Measurements from ENCODE around the gene PLPP7. TPM values are rescaled to one million over a fixed set of nuclear protein-coding genes. Genes with fewer than 3 reads are reported as not detected.
"Not testable (repeated sequence)": the region's sequence is repeated elsewhere in the genome, so short reads cannot be mapped to it uniquely, and the experiment has no call there.

The PLPP7 gene
- total RNA-seq, 2 experiments from 2014 or later: 0.21 TPM; not detected in 1

DNA sequence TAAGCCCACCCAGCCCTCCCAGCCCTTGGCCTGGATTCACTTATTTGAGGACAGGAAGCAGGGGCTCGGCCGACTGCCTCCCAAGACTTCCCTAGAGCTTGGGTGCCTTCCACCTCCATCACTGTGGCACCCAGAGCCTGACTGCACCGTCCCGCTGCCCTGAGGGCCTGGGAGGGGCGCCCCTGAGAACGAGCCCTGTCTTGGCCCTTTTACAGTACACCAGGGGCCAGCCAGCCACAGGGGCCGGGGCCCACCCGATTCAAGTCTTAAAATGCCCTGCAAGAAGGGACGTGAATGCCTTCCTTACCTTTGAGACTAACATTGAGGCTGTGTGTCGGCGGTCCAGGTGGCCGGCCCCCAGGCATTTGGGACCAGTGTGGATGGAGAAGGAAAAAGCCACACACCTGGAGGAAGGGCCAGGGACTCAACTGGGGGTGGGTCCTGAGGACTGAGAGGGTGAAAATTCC, 30.1 kb upstream of the PLPP7 start:
- no peak for DNase-seq
- H3K36me3 Mint-ChIP-seq (ENCODE audit: low read depth): peaks cover 60% of the 10 kb centered on the region
- H3K9me3 Mint-ChIP-seq: no peaks in the 10 kb centered on the region
- ChIA-PET CTCF (interaction anchor here (7.3 kb wide), 1 partner anchor 13 kb away, joined by 74 read pairs; the partner anchor contains the start of gene FAM78A), POLR2A (no interaction called here)
- H3K4me1 Mint-ChIP-seq: peaks cover 81% of the 10 kb centered on the region
- peak overlapping the region; percentile 50 for H3K27ac Mint-ChIP-seq
- H3K4me3 Mint-ChIP-seq: no peak overlapping the region
- H3K27me3 Mint-ChIP-seq: no peaks in the 10 kb centered on the region

DNA sequence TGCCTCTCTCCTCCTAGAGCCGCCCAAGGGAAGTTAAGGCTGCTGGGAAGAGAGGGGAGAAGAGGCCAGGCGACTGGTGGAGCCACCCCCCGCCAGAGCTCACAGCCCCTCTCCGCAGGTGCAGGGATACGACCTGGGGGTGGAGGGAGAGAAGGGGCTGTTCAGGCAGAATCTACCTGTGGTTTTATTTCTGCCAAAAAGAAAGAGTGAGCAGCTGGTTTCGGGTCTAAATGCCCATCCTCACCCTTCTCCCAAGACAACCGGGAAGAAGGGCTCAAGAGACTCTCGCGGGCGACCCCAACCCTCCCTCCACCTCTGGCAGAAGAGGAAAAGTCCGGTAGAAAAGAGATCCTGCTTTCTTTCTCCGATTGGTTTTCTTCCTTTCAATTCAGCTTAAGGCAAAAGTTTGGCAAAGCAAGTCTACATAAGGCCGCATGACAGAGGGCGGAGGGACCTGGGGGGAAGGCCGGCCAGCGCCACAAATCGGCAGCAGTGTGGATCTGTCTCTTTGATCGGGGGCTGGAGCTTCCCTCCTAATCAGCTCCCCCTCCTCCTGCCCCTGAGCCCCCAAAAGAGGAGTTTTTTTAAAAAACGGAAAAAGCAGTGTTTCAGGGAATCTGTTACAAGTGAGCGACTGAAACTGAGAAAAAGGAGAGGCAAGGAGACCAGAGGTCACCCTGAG, 29.5 kb upstream of the PLPP7 start:
- DNase-seq: no peak
- H3K4me3 Mint-ChIP-seq: no peak overlapping the region
- peaks cover 83% of the 10 kb centered on the region for H3K4me1 Mint-ChIP-seq
- no peaks in the 10 kb centered on the region for H3K27me3 Mint-ChIP-seq
- no peaks in the 10 kb centered on the region for H3K9me3 Mint-ChIP-seq
- H3K27ac Mint-ChIP-seq: peak overlapping the region; percentile 50
- POLR2A ChIA-PET: no interaction called here
- CTCF ChIA-PET: interaction anchor here (0.6 to 7.3 kb wide), 2 partner anchors 12 to 18 kb away, joined by 3 to 74 read pairs; partner anchors contain the start of gene FAM78A
- H3K36me3 Mint-ChIP-seq (ENCODE audit: low read depth): peaks cover 65% of the 10 kb centered on the region

DNA sequence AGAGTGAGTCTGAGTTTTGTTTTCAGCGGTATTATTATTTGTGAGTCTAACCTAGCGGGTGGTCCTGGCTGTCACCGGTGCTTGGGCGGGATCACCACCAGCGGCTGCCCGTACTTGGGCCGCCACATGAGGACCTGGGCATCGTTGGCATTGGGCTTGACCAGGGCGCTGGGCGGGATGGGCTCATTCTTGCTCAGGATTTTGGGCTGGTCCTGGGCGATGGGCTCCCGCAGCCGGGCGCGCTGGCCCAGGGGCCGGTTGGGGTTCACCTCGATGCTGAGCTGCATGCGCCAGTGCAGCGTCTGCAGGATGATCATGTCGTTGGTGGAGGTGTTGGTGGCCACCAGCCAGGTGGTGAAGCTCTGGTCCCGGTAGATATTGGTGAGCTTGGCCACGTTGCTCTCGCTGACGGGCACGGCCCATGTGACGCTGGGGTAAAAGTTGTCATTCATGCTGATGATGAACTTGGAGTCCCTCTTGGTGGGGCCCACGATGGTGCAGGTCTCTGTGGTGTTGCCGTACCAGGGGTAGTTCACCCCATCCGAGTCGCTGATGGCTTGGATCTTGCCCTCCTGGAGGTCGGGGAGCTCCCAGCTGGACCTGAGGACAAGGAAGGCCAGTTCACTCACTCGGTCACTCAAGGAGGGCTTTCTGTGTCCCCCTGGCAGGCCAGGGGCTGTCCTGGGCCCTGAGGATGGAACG, 28.6 kb upstream of the PLPP7 start:
- Mint-ChIP-seq H3K36me3 (ENCODE audit: low read depth) (peaks cover 66% of the 10 kb centered on the region), H3K4me3 (no peak overlapping the region), H3K9me3 (no peaks in the 10 kb centered on the region), H3K4me1 (peaks cover 83% of the 10 kb centered on the region), H3K27me3 (no peaks in the 10 kb centered on the region), H3K27ac (peak overlapping the region; percentile 41)
- CTCF ChIA-PET: interaction anchor here (0.8 to 7.3 kb wide), 2 partner anchors 10 to 12 kb away, joined by 3 to 74 read pairs; partner anchors contain the start of gene FAM78A
- DNase-seq: no peak
- POLR2A ChIA-PET: no interaction called here

DNA sequence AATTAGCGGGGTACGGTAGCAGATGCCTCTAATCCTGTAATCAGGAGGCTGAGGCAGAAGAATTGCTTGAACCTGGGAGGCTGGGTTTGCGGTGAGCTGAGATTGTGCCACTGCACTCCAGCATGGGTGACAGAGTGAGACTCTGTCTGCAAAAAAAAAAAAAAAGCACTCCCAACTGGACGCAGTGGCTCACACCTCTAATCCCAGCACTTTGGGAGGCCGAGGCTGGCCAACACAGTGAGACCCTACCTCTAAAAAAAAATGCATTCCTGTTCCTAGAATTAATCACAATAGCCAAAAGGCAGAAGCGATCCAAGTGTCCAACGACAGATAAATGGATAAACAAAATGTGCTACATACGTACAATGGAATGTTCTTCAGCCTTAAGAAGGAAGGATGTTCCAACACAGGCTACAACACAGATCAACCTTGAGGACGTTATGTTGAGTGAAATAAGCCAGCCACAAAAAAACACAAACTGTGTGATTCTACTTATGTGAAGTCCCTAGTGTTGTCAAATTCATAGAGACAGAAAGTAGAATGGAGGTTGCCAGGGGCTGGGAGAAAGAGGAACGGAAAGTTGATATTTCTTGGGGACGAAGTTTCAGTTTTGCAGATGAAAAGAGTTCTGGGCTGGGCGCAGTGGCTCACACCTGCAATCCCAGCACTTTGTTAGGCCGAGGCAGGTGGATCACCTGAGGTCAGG, 27.0 kb upstream of the PLPP7 start:
- Mint-ChIP-seq H3K9me3 (no peaks in the 10 kb centered on the region), H3K36me3 (ENCODE audit: low read depth) (peaks cover 76% of the 10 kb centered on the region), H3K27me3 (no peaks in the 10 kb centered on the region), H3K27ac (peak overlapping the region; percentile 86), H3K4me3 (peak overlapping the region; percentile 62), H3K4me1 (peaks cover 83% of the 10 kb centered on the region)
- peak; percentile 12 for DNase-seq
- ChIA-PET POLR2A (no interaction called here), CTCF (interaction anchor here (1.0 to 7.3 kb wide), 2 partner anchors 10 kb away, joined by 4 to 74 read pairs; partner anchors contain the start of gene FAM78A)

DNA sequence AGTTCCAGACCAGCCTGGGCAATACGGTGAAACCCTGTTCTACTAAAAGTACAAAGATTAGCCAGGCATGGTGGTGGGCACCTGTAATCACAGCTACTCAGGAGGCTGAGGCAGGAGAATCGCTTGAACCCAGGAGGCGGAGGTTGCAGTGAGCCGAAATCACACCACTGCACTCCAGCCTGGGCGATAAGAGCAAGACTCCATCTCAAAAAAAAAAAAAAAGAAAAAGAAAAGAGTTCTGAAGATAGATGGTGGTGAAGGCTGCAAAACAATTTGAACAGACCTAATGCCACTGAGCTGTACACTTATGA, 26.5 kb upstream of the PLPP7 start:
- H3K27me3 Mint-ChIP-seq, H3K9me3 Mint-ChIP-seq, DNase-seq, POLR2A ChIA-PET: not testable (repeated sequence)
- Mint-ChIP-seq H3K4me3 (peak overlapping the region; percentile 62), H3K27ac (peak overlapping the region; percentile 86), H3K36me3 (ENCODE audit: low read depth) (peaks cover 73% of the 10 kb centered on the region), H3K4me1 (peaks cover 79% of the 10 kb centered on the region)
- CTCF ChIA-PET: interaction anchor here (1.0 to 2.1 kb wide), 2 partner anchors 10 to 12 kb away, joined by 4 to 6 read pairs; no protein-coding TSS in a partner anchor

DNA sequence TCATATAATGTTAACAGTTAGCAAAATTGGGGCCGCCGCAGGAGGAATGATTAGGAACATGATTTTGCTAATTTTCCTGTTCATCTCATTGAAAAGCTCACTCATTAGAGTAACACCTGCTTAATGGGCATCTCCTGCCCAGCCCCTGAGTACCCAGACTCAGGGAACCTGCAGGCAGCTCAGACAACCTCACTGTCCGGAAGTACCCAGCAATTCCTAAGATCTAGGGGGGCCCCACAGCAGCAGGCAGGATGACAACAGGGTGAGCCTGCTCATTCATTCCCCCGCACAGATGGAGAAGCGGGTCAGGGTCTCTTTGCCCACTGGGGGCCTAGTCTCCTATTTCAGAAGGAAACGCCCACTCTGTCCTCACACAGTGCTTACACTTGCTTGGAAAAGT, 25.8 kb upstream of the PLPP7 start:
- no peaks in the 10 kb centered on the region for H3K27me3 Mint-ChIP-seq
- no peaks in the 10 kb centered on the region for H3K9me3 Mint-ChIP-seq
- H3K4me1 Mint-ChIP-seq: peaks cover 78% of the 10 kb centered on the region
- peak overlapping the region; percentile 96 for H3K4me3 Mint-ChIP-seq
- peaks cover 73% of the 10 kb centered on the region for H3K36me3 Mint-ChIP-seq (ENCODE audit: low read depth)
- POLR2A ChIA-PET: no interaction called here
- CTCF ChIA-PET: interaction anchor here (1.0 to 2.1 kb wide), 3 partner anchors 10 to 13 kb away, joined by 4 to 6 read pairs (median 6); no protein-coding TSS in a partner anchor
- DNase-seq: no peak
- H3K27ac Mint-ChIP-seq: peak overlapping the region; percentile 86

DNA sequence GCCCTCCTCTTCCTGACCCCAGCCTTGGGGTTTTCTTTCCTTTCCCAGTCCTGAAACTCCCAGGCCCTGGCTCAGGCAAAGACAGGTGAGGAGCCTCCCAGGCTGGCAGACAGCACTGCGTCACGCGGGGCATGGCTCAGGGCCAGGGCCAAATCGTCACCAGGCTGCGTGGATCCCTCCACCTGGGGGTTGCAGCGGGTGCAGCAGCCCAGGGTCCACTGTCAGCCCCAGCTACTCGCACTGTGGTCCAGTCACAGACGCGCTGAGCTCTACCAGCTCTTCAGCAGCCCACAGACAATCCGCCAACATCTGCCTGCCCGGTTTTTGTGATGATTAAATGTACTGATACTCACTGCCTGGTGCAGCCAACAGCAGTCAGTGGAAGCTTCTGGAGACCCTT, 25.3 kb upstream of the PLPP7 start:
- POLR2A ChIA-PET: no interaction called here
- no peaks in the 10 kb centered on the region for H3K9me3 Mint-ChIP-seq
- CTCF ChIA-PET: interaction anchor here (1.1 to 2.1 kb wide), 3 partner anchors 9 to 17 kb away, joined by 3 to 6 read pairs (median 6); no protein-coding TSS in a partner anchor
- peaks cover 73% of the 10 kb centered on the region for H3K36me3 Mint-ChIP-seq (ENCODE audit: low read depth)
- H3K27ac Mint-ChIP-seq: peak overlapping the region; percentile 86
- H3K27me3 Mint-ChIP-seq: no peaks in the 10 kb centered on the region
- no peak for DNase-seq
- H3K4me3 Mint-ChIP-seq: peak overlapping the region; percentile 96
- peaks cover 76% of the 10 kb centered on the region for H3K4me1 Mint-ChIP-seq

DNA sequence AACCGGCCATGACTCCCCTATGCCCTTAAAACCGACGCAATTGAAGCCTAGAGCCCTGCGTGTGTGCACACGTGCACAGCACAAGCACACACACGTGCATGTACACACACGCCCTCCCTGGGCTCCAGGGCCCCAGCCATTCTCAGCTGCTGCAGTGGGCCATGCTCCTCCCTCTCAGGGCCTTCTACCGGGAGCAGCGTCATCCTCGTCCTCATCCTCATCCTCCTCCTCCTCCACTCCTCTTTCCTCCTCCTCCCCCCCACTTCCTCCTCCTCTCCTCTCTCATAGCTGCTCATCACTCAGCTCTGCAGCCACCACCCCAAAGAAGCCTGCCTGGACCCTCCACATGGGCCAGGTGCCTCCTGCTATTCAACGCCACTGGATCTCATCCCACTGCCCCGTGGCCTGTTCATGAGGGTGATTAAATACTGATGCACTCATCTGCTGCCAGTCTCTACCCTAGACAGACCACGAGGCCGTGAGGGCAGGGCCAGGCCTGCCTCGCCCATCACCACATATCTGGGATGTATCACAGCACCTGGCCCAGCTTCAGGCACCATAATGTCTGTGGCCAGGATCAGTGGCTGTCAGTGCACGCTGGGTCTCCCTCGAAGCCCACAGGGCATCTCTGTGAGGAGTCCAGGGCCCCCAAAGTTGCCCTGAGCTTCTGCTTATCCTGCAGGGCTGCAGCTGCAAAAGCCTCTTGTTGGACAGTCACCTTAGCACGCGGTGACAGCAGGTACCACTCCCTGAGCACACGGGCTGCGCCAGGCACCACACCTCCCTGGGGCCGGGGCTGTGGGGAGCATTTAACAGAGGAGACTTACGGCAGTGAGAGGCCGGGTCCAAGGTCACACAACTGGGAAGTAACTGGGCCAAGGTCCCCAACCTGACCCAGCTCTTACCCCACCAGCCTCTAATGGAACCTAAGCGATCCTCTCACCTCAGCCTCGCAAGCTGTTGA, 23.0 kb upstream of the PLPP7 start:
- H3K4me1 Mint-ChIP-seq: peaks cover 77% of the 10 kb centered on the region
- peak overlapping the region; percentile 99 for H3K27ac Mint-ChIP-seq
- H3K36me3 Mint-ChIP-seq (ENCODE audit: low read depth): peaks cover 76% of the 10 kb centered on the region
- H3K9me3 Mint-ChIP-seq: no peaks in the 10 kb centered on the region
- no peaks in the 10 kb centered on the region for H3K27me3 Mint-ChIP-seq
- ChIA-PET CTCF (interaction anchor here (0.9 to 2.0 kb wide), 5 partner anchors 8 to 26 kb away, joined by 3 to 11 read pairs (median 5); no protein-coding TSS in a partner anchor), POLR2A (interaction anchor here (1.0 to 1.7 kb wide), 3 partner anchors 9 to 141 kb away, joined by 3 to 7 read pairs (median 4); partner anchors contain the start of genes FAM78A and NUP214)
- H3K4me3 Mint-ChIP-seq: peak overlapping the region; percentile 96
- DNase-seq: peak; percentile 56

DNA sequence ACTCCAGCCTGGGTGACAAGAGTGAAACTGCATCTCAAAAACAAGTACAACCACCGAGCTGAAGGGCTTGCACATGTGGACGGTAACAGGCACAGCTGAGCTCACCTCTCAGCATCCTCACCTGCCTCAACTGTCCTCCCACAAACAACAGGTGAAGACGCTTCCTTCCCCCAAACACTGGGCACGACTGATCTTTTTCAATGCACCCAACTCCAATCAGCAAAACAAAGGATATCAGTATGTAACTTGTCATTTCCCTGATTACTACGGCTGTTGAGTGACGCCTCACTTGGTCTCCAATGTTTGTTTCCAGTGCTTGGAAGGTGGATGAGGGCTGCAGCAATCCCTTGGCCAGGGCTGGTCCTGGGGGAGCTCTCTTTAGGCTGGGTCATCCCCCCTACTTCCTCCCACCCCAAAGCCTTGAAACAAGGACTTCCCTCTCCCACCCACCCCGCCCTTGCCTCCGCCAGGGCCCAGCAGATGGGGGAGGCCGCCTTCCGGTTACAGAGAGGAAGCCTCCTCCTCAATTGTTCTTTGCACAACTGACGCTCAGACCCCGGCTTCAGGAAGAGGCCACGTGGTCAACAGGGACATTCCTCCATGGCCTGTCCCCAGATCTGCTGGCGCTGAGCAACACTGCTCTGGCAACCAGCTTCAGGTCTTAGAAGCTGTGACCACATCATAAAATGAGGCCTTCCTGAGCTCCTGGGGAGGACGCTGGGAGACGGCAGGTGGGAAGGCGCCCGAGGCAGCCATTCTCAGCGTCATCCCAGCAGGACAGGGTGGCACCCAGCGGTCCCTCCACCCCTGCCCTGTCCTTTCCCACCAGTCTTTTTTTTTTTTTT, 19.1 kb upstream of the PLPP7 start:
- H3K27me3 Mint-ChIP-seq: no peaks in the 10 kb centered on the region
- peaks cover 78% of the 10 kb centered on the region for H3K36me3 Mint-ChIP-seq (ENCODE audit: low read depth)
- H3K4me3 Mint-ChIP-seq: peak overlapping the region; percentile 96
- peaks cover 58% of the 10 kb centered on the region for H3K4me1 Mint-ChIP-seq
- peak overlapping the region; percentile 99 for H3K27ac Mint-ChIP-seq
- CTCF ChIA-PET: interaction anchor here (0.5 to 9.8 kb wide), 6 partner anchors 9 to 107 kb away, joined by 4 to 74 read pairs (median 4); no protein-coding TSS in a partner anchor
- DNase-seq: peak; percentile 68
- POLR2A ChIA-PET: interaction anchor here (1.8 to 4.6 kb wide), 2 partner anchors 14 to 32 kb away, joined by 5 to 25 read pairs; no protein-coding TSS in a partner anchor
- H3K9me3 Mint-ChIP-seq: no peaks in the 10 kb centered on the region

DNA sequence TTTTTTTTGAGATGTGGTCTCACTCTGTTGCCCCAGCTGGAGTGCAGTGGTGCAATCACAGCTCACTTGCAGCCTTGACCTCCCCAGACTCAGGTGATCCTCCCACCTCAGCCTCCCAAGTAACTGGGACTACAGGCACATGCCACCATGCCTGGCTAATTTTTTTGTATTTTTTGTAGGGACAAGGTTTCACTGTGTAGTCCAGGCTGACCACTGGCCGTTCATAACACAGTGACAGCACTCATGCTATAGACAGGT, 18.6 kb upstream of the PLPP7 start:
- H3K36me3 Mint-ChIP-seq (ENCODE audit: low read depth): peaks cover 83% of the 10 kb centered on the region
- DNase-seq, H3K27me3 Mint-ChIP-seq, H3K9me3 Mint-ChIP-seq: not testable (repeated sequence)
- peaks cover 53% of the 10 kb centered on the region for H3K4me1 Mint-ChIP-seq
- ChIA-PET POLR2A (interaction anchor here (1.8 to 4.6 kb wide), 2 partner anchors 14 to 32 kb away, joined by 5 to 25 read pairs; no protein-coding TSS in a partner anchor), CTCF (interaction anchor here (0.5 to 9.8 kb wide), 6 partner anchors 9 to 108 kb away, joined by 4 to 74 read pairs (median 5); no protein-coding TSS in a partner anchor)
- H3K4me3 Mint-ChIP-seq: peak overlapping the region; percentile 96
- H3K27ac Mint-ChIP-seq: peak overlapping the region; percentile 99

DNA sequence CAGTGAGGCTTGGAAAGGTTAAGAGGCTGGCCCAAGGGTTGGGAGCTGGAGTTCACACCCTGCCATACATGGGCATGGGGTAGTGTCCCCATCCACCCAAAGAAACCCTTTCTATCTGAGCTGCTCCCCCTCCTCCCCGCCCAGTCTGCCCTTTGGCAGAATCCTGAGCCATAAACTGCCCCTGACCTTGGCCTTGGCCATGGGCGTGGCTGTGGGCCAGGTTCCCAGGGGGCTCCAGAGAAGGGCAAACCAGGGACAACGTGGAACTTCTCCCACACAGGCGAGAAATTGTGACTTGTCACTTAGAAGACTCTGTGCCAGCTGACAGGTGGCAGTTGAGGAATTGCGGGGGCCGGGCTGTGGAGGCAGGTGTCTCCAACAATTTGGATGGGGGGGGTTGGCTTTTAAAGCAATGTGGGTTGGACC, 18.0 kb upstream of the PLPP7 start:
- DNase-seq: no peak
- Mint-ChIP-seq H3K27ac (peak overlapping the region; percentile 99), H3K9me3 (no peaks in the 10 kb centered on the region), H3K27me3 (no peaks in the 10 kb centered on the region), H3K4me3 (peak overlapping the region; percentile 96), H3K36me3 (ENCODE audit: low read depth) (peaks cover 82% of the 10 kb centered on the region), H3K4me1 (peaks cover 47% of the 10 kb centered on the region)
- ChIA-PET POLR2A (interaction anchor here (0.7 to 4.6 kb wide), 2 partner anchors 15 to 1201 kb away, joined by 3 to 25 read pairs; no protein-coding TSS in a partner anchor), CTCF (interaction anchor here (0.6 to 9.8 kb wide), 5 partner anchors 8 to 467 kb away, joined by 3 to 74 read pairs (median 5); no protein-coding TSS in a partner anchor)
